ENCODE measurements around the gene FBRSL1. TPM values are rescaled to one million over a fixed set of nuclear protein-coding genes. Genes with fewer than 3 reads are reported as not detected.
A peak's percentile ranks its signal among the peaks of the same experiment; 100 is the strongest.

The FBRSL1 gene
- total and polyA plus RNA-seq, 8 donors = 31.1 to 62.5 (median 44.2) TPM

DNA sequence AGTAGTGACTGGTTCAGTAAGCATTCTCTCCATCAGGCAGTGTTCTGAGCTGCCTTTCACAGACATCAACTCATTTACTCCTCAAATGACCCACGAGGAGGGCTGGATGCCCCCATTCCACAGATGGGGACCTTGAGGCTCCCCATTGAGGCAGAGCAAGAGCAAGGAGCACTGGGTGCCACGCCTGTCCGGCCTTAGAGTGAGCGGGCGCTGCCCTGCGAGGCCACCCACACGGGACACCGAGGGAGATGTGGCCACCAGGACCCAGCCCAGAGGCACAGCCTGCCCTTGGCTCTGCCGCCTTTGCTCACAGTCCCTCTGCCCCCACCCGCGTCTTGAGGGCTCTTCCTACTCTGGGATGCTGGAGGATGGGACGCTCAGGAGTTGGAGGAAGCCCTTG, 3.0 kb downstream of the FBRSL1 start:
- H3K36me3 ChIP-seq = no peaks in the 10 kb centered on the region
- intact Hi-C loops (cut with DNase I) = no loop called here
- peak overlapping the region in 2 of 4 donors; percentile 9 to 66 for H3K4me3 ChIP-seq
- TF ChIP-seq, protein P1, sequence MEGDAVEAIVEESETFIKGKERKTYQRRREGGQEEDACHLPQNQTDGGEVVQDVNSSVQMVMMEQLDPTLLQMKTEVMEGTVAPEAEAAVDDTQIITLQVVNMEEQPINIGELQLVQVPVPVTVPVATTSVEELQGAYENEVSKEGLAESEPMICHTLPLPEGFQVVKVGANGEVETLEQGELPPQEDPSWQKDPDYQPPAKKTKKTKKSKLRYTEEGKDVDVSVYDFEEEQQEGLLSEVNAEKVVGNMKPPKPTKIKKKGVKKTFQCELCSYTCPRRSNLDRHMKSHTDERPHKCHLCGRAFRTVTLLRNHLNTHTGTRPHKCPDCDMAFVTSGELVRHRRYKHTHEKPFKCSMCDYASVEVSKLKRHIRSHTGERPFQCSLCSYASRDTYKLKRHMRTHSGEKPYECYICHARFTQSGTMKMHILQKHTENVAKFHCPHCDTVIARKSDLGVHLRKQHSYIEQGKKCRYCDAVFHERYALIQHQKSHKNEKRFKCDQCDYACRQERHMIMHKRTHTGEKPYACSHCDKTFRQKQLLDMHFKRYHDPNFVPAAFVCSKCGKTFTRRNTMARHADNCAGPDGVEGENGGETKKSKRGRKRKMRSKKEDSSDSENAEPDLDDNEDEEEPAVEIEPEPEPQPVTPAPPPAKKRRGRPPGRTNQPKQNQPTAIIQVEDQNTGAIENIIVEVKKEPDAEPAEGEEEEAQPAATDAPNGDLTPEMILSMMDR (IDR thresholded peaks at IDR 0.05) = no peak
- no peaks in the 10 kb centered on the region for H3K27me3 ChIP-seq
- FAIRE-seq = no peak
- WGBS, 2 donors = 37 to 49% methylated on average over 11 to 12 of the region's 12 CpGs
- H3K27ac ChIP-seq = peak overlapping the region in 3 of 4 donors; percentile 50 to 71 (median 62)
- H3K4me1 ChIP-seq = peaks cover 37 to 62% (median 41%) of the 10 kb centered on the region in 3 donors
- no peak for ATAC-seq
- H3K9me3 ChIP-seq = no peaks in the 10 kb centered on the region
- peak in 1 of 6 donors; percentile 42 for DNase-seq

DNA sequence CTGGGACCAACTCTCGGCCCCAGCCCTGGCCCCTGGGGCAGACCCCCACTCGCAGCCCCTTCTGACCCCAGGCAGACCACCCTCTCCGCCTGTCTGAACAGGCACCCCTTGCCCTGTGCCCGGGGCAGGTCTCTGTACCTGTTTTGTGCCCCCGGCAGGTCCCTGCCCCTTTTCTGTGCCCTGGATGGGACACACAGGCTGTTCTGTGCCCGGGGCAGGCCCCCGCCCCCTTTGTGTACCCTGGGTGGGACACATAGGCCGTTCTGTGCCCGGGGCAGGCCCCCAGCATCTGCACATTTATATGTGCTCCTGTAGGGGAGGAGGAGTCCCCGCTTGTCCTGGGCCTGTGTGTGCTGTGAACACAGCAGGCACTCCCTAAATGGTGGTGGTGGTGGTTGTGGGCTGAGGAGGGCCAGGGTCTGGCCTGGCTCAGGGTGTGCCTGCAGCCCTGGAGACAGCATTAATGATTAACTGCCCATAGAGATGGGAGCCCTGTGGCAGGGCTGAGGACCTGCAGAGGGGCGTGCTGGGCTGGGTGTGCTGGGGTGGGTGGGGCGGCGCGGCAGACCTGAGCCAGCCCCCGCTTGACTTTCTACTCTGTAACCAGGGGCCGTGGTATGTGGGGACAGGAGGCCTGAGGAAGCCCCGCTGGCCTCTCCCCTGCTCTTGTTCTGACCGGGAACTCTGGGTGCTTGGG, 3.7 kb downstream of the FBRSL1 start:
- H3K4me3 ChIP-seq = peak overlapping the region in 2 of 4 donors; percentile 9 to 66
- TF ChIP-seq, protein P1 (IDR thresholded peaks at IDR 0.05) = no peak
- WGBS, 2 donors = 28% methylated on average over 18 of the region's 18 CpGs
- H3K4me1 ChIP-seq = peaks cover 43 to 68% (median 48%) of the 10 kb centered on the region in 3 donors
- no peaks in the 10 kb centered on the region for H3K36me3 ChIP-seq
- peak overlapping the region; percentile 50 to 71 (median 60) for H3K27ac ChIP-seq
- DNase-seq (peak in 2 of 6 donors; percentile 51 to 78), ATAC-seq (peak; percentile 12 to 45 (median 41)), FAIRE-seq (no peak)
- intact Hi-C loops (cut with DNase I) = no loop called here
- no peaks in the 10 kb centered on the region for H3K9me3 ChIP-seq
- no peaks in the 10 kb centered on the region for H3K27me3 ChIP-seq

DNA sequence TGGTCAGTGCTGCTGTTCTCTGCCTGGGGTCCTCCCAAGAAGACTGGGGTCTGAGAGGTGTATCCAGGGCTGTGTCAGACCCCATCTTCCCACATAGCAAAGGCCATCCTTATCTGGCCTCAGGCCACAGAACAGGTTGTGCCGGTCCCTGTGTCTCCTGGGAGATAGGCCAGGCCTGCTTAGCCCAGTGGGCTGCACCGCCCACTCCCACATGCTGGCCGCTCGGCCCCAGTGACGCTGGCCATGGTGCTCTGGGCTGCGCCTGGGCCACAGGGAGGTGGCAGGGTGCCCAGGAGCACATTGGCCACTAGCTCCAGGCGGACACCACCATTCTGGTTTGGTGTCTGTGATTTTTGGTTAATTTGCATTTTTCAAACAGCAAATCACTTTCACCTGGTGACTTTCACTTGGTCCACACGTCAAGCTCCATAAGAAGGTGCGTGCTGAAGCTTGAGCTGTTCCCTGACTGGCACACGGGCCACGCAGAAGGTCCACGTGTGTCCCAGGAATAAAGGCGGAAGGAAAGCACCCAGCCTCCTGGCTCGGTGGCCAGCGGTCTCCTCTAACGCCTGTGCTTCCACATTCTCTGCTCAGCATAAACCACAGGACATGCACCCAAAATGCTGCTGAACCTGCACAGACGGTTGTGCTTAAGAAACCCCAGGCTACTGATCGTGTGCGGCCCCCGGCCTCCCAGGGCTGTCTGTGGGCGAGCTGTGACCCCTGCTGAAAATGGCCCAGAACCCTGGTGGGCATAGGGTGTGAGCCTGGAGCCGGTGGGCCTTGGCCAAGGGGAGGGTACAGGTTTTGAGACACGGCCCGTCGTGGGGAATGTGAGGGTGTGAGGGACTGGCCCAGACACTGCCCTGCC, 4.6 kb downstream of the FBRSL1 start:
- H3K27ac ChIP-seq = peak overlapping the region; percentile 50 to 71 (median 60)
- TF ChIP-seq, protein P1 (IDR thresholded peaks at IDR 0.05) = no peak
- H3K27me3 ChIP-seq = no peaks in the 10 kb centered on the region
- H3K4me3 ChIP-seq = peak overlapping the region in 2 of 4 donors; percentile 9 to 66
- peaks cover 49 to 75% (median 57%) of the 10 kb centered on the region in 3 donors for H3K4me1 ChIP-seq
- 25 to 33% methylated on average over 25 of the region's 25 CpGs for WGBS, 2 donors
- peak in 5 of 6 donors; percentile 70 to 90 (median 80) for DNase-seq
- FAIRE-seq = no peak
- peak; percentile 36 to 58 (median 45) for ATAC-seq
- H3K9me3 ChIP-seq = no peaks in the 10 kb centered on the region
- no peaks in the 10 kb centered on the region for H3K36me3 ChIP-seq
- intact Hi-C loops (cut with DNase I) = no loop called here

DNA sequence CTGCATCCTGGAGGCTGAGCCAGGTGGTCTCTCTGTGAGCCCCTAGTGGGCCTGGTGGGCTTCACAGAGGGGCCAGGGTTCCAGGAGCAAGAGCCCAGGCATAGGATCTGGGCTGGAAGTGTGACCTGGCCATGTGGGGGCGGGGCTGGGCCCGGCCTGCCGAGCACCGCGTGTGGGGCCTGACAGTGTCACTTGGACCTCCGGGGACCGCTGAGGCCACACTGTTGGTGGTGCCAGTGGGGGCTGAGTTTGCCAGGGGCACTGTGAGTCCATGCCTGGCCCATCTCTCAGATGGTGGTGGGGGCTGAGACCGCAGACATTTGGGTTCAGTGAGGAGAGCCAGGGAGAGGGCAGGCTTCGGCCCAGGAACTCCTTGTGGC, 5.2 kb downstream of the FBRSL1 start:
- ATAC-seq = no peak
- Histone ChIP-seq H3K4me3 (peak overlapping the region in 1 of 4 donors; percentile 3), H3K27me3 (no peaks in the 10 kb centered on the region), H3K4me1 (peaks cover 49 to 79% (median 60%) of the 10 kb centered on the region in 3 donors), H3K9me3 (no peaks in the 10 kb centered on the region), H3K36me3 (no peaks in the 10 kb centered on the region), H3K27ac (peak overlapping the region in 3 of 4 donors; percentile 50 to 62 (median 59))
- no peak for FAIRE-seq
- TF ChIP-seq, protein P1 (IDR thresholded peaks at IDR 0.05) = no peak
- DNase-seq = peak in 2 of 6 donors; percentile 58 to 78
- intact Hi-C loops (cut with DNase I) = no loop called here
- WGBS, 2 donors = 27 to 31% methylated on average over 7 to 9 of the region's 9 CpGs

Data from pancreas (tissue), 10 donors.